Peyer's patch (tissue), 4 donors: ENCODE results near the gene CD63. TPM values are rescaled to one million over a fixed set of nuclear protein-coding genes. Genes with fewer than 3 reads are reported as not detected.
"Not testable (repeated sequence)": the region's sequence is repeated elsewhere in the genome, so short reads cannot be mapped to it uniquely, and the experiment has no call there.

Experiments used
- DNase-seq, 3 donors: peaks; one replicate each; pipeline ENCODE4 v3.0.0-alpha.2; 2017 to 2019
- H3K27ac ChIP-seq, 4 donors: fragments of 200-600 bp; sonication (generic); one replicate each; pipeline ENCODE4 v1.5.1; 2016 to 2019
- H3K27me3 ChIP-seq, 2 donors: fragments of 200-600 bp; sonication (generic); one replicate each; pipeline ENCODE4 v1.5.1; 2019
- H3K36me3 ChIP-seq, 3 donors: fragments of 200-600 bp; sonication (generic); one replicate each; pipeline ENCODE4 v1.5.1; 2016 to 2019
- H3K4me1 ChIP-seq, 4 donors: fragments of 200-600 bp; sonication (generic); one replicate each; pipeline ENCODE4 v1.5.1; 2016 to 2019
- H3K4me3 ChIP-seq, 4 donors: fragments of 200-600 bp; sonication (generic); 1 replicate in 3 of 4; 2 replicates in 1 of 4; pipeline ENCODE4 v1.5.1; 2016 to 2019; ENCODE audit warnings: mild to moderate bottlenecking in 1 of 4
- H3K9me3 ChIP-seq, 4 donors: fragments of 200-600 bp; sonication (generic); one replicate each; pipeline ENCODE4 v1.5.1; 2016 to 2019; ENCODE audit warnings: mild to moderate bottlenecking in 1 of 4
- CTCF ChIP-seq, 6 experiments: fragments of 450-650 bp in 4 of 6; fragments of 200-600 bp in 2 of 6; sonication (generic) in 1 of 6; IDR thresholded peaks; one replicate each; pipeline ENCODE4 v1.5.1; 2017 to 2019; ENCODE audit warnings: antibody characterized with exemption in 6 of 6, mild to moderate bottlenecking in 3 of 6, moderate library complexity in 1 of 6
- POLR2A ChIP-seq, 2 donors: fragments of 450-650 bp; IDR thresholded peaks; one replicate each; pipeline ENCODE4 v1.5.1; 2017; ENCODE audit warnings: antibody characterized with exemption in 2 of 2, mild to moderate bottlenecking in 2 of 2, moderate library complexity in 2 of 2
- total RNA-seq, 4 donors: library from RNA; depleted of rRNA; stranded (reverse); fragments of >200 nt; gene quantifications; one replicate each; pipeline ENCODE4 v1.1.0, GENCODE V29; 2016

The CD63 gene
- total RNA-seq, 4 donors from 2014 or later, result 139 to 433 (median 351) TPM

DNA sequence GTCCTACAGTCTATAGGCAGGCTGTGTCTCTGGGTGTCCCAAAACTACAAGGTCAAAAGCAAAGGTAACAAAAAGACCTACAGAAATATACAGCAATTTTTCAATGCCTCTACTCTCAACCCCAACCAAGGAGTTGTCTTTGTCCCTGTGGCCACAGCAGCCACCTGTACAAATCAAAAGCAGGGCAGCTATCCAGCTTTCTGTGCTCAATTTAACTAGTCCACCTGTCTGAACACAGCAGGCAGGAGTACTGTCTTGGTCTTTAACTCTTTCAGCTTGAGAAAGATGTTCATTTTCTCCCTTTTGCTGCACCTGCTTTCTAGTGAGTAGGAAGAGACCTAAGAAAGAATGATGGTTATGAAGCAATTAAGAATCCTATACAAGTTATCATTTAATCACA lies 33.8 kb upstream of the CD63 start:
- DNase-seq, result no peak
- Histone ChIP-seq H3K4me3 (no peak overlapping the region), H3K27me3 (no peaks in the 10 kb centered on the region), H3K9me3 (no peaks in the 10 kb centered on the region), H3K36me3 (peaks cover 0 to 59% (median 0%) of the 10 kb centered on the region in 3 donors), H3K4me1 (no peaks in the 10 kb centered on the region), H3K27ac (no peak overlapping the region)
- TF ChIP-seq POLR2A (IDR thresholded peaks at IDR 0.05) (no peak), CTCF (IDR thresholded peaks at IDR 0.05) (no peak)

GRCh38 chr12:55760663-55761062 lies 31.9 kb upstream of the CD63 start:
- no peaks in the 10 kb centered on the region for H3K9me3 ChIP-seq
- DNase-seq, result no peak
- H3K27me3 ChIP-seq, result no peaks in the 10 kb centered on the region
- no peaks in the 10 kb centered on the region for H3K4me1 ChIP-seq
- TF ChIP-seq POLR2A (IDR thresholded peaks at IDR 0.05) (no peak), CTCF (IDR thresholded peaks at IDR 0.05) (no peak)
- no peak overlapping the region for H3K4me3 ChIP-seq
- no peak overlapping the region for H3K27ac ChIP-seq
- peaks cover 0 to 72% (median 0%) of the 10 kb centered on the region in 3 donors for H3K36me3 ChIP-seq

DNA sequence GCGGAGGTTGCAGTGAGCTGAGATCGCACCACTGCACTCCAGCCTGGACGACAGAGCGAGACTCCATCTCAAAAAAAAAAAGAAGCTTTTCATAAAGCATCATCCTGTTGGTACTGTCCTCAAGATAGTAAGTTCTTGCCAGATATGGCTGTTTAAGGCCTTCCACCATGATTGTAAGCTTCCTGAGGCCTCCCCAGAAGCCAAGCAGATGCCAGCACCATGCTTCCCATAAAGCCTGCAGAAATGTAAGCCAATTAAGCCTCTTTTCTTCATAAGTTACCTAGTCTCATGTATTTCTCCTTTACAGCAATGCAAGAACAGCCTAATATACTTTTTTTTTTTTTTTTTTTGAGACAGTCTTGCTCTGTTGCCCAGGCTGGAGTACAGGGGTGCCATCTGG lies 29.8 kb upstream of the CD63 start:
- H3K4me1 ChIP-seq, DNase-seq, H3K9me3 ChIP-seq, H3K4me3 ChIP-seq, H3K27ac ChIP-seq, H3K27me3 ChIP-seq: not testable (repeated sequence)
- peaks cover 0 to 84% (median 0%) of the 10 kb centered on the region in 3 donors for H3K36me3 ChIP-seq

- Histone ChIP-seq H3K9me3 (no peaks in the 10 kb centered on the region), H3K4me3 (no peak overlapping the region), H3K4me1 (no peaks in the 10 kb centered on the region), H3K36me3 (peaks cover 0 to 89% (median 0%) of the 10 kb centered on the region in 3 donors), H3K27ac (no peak overlapping the region), H3K27me3 (no peaks in the 10 kb centered on the region)
- no peak for DNase-seq
- TF ChIP-seq POLR2A (IDR thresholded peaks at IDR 0.05) (no peak), CTCF (IDR thresholded peaks at IDR 0.05) (no peak)
Observed at GRCh38 chr12:55757701-55758100, 28.9 kb upstream of the CD63 start.

- Histone ChIP-seq H3K27me3 (no peaks in the 10 kb centered on the region), H3K36me3 (peaks cover 0 to 89% (median 0%) of the 10 kb centered on the region in 3 donors), H3K27ac (no peak overlapping the region), H3K9me3 (no peaks in the 10 kb centered on the region), H3K4me1 (no peaks in the 10 kb centered on the region), H3K4me3 (no peak overlapping the region)
- DNase-seq, result no peak
- no peak for TF ChIP-seq POLR2A (IDR thresholded peaks at IDR 0.05)
- no peak for TF ChIP-seq CTCF (IDR thresholded peaks at IDR 0.05)
Observed at GRCh38 chr12:55755246-55755645, 26.4 kb upstream of the CD63 start.

DNA sequence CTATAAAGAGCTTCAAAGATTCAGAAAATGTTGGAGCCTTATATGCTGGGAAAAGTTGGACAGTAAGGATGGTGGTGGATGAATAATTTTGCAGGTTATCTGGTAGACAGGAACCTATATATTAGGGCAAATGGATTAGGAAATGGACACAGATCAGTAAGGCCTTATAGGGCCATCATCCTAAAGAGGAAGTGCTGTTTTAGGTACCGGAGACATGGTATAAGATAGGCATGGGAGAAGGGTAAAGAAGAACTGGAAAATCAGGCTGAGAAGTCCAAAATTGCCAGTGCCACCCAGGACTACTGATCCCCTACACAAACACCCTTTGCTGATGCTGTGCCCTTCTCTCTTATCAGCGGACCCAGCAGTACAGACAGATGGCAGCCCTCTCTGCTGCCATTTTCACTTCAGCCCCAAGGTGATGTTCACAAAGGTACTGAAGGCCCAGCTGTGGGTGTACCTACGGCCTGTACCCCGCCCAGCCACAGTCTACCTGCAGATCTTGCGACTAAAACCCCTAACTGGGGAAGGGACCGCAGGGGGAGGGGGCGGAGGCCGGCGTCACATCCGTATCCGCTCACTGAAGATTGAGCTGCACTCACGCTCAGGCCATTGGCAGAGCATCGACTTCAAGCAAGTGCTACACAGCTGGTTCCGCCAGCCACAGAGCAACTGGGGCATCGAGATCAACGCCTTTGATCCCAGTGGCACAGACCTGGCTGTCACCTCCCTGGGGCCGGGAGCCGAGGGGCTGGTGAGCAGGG lies 19.6 kb upstream of the CD63 start:
- Histone ChIP-seq H3K4me3 (no peak overlapping the region), H3K36me3 (peaks cover 0 to 23% (median 0%) of the 10 kb centered on the region in 3 donors), H3K9me3 (no peaks in the 10 kb centered on the region), H3K27me3 (peaks cover 0 to 4% of the 10 kb centered on the region in 2 donors), H3K4me1 (peaks cover 0 to 29% (median 9%) of the 10 kb centered on the region in 4 donors), H3K27ac (no peak overlapping the region)
- DNase-seq, result no peak
- TF ChIP-seq CTCF (IDR thresholded peaks at IDR 0.05) (no peak), POLR2A (IDR thresholded peaks at IDR 0.05) (no peak)
